MCF 10A (cell line): ENCODE data around the gene CPED1. TPM values are rescaled to one million over a fixed set of nuclear protein-coding genes. Genes with fewer than 3 reads are reported as not detected.

Source experiments
- BruUV-seq: library from RNA; stranded (reverse); fragments of 400-500 nt; replicated peaks from 2 replicates; lab custom pipeline; 2021; lab: Mats Ljungman, UMichigan
- CTCF ChIA-PET: fragments of 300-600 bp; sonication (Branson Sonifier 250); formaldehyde crosslinking; extraction: SDS; loops from one replicate; lab custom pipeline; 2021; ENCODE audit warnings: antibody characterized with exemption, inconsistent platforms; lab: Yijun Ruan, JAX
- POLR2A ChIA-PET: fragments of 300-600, 350-650 bp; sonication (Branson Sonifier 250); formaldehyde crosslinking; extraction: SDS; loops from one replicate; lab custom pipeline; 2020; ENCODE audit warnings: antibody characterized with exemption, inconsistent platforms; lab: Yijun Ruan, JAX
- DNase-seq: peaks from one replicate; pipeline ENCODE4 v3.0.0-alpha.2; 2018; ENCODE audit not compliant: unreplicated experiment
- H3K27ac Mint-ChIP-seq: one replicate; pipeline ENCODE4 v1.8.0; 2022; ENCODE audit warnings: mild to moderate bottlenecking, low read depth, mixed read lengths; ENCODE audit not compliant: unreplicated experiment
- H3K27me3 Mint-ChIP-seq: one replicate; pipeline ENCODE4 v1.8.0; 2022; ENCODE audit warnings: mixed read lengths; ENCODE audit not compliant: insufficient read depth, unreplicated experiment
- H3K36me3 Mint-ChIP-seq: one replicate; pipeline ENCODE4 v1.8.0; 2022; ENCODE audit warnings: mild to moderate bottlenecking, moderate library complexity, mixed read lengths; ENCODE audit not compliant: insufficient read depth, unreplicated experiment
- H3K4me1 Mint-ChIP-seq: one replicate; pipeline ENCODE4 v1.8.0; 2022; ENCODE audit warnings: mixed read lengths; ENCODE audit not compliant: insufficient read depth, unreplicated experiment
- H3K4me3 Mint-ChIP-seq: one replicate; pipeline ENCODE4 v1.8.0; 2022; ENCODE audit warnings: mild to moderate bottlenecking, moderate library complexity, mixed read lengths; ENCODE audit not compliant: unreplicated experiment
- H3K9me3 Mint-ChIP-seq: one replicate; pipeline ENCODE4 v1.8.0; 2022; ENCODE audit warnings: mixed read lengths; ENCODE audit not compliant: unreplicated experiment
- intact Hi-C: fragments of 100-400 bp; cut with micrococcal nuclease; formaldehyde crosslinking; loops from 2 replicates; pipeline ENCODE4 v1.14.1; 2022
- total RNA-seq: library from RNA; stranded (reverse); gene quantifications from 2 replicates; pipeline ENCODE4 v1.2.3, GENCODE V29; 2022
- TF ChIP-seq, protein P1 (sequence below): fragments of 200-600 bp; IDR thresholded peaks from one replicate; pipeline ENCODE4 v1.8.0; 2022; ENCODE audit warnings: antibody characterized with exemption, mild to moderate bottlenecking; ENCODE audit not compliant: unreplicated experiment

The CPED1 gene
- total RNA-seq, 1 experiment from 2014 or later: not detected

DNA sequence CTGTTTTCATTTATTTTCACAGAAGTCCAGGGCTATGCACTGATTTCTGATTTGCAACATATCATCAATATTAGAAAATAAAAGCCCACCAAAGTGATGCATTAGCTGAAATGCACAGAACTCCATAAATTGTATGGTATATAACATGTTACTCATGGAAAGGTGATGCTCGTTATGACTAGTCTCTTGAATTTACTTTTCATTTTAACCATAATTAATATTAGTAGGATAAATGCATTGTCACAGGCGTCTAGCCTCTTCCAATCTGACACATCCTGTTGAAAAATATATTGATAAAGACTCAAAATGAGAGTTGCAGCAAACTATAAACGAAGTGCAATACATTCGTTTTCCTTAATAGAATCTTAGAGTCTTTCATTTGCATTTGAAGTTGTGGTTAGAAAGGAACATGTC is 92.4 kb downstream of the CPED1 start:
- peaks cover 29% of the 10 kb centered on the region for H3K4me1 Mint-ChIP-seq
- H3K27me3 Mint-ChIP-seq: no peaks in the 10 kb centered on the region
- no peak overlapping the region for H3K27ac Mint-ChIP-seq
- H3K36me3 Mint-ChIP-seq: no peaks in the 10 kb centered on the region
- TF ChIP-seq, protein P1, sequence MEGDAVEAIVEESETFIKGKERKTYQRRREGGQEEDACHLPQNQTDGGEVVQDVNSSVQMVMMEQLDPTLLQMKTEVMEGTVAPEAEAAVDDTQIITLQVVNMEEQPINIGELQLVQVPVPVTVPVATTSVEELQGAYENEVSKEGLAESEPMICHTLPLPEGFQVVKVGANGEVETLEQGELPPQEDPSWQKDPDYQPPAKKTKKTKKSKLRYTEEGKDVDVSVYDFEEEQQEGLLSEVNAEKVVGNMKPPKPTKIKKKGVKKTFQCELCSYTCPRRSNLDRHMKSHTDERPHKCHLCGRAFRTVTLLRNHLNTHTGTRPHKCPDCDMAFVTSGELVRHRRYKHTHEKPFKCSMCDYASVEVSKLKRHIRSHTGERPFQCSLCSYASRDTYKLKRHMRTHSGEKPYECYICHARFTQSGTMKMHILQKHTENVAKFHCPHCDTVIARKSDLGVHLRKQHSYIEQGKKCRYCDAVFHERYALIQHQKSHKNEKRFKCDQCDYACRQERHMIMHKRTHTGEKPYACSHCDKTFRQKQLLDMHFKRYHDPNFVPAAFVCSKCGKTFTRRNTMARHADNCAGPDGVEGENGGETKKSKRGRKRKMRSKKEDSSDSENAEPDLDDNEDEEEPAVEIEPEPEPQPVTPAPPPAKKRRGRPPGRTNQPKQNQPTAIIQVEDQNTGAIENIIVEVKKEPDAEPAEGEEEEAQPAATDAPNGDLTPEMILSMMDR: no peak
- H3K9me3 Mint-ChIP-seq: no peaks in the 10 kb centered on the region
- H3K4me3 Mint-ChIP-seq: no peak overlapping the region
- no peak for DNase-seq
- ChIA-PET CTCF (interaction anchor here (0.6 to 5.9 kb wide), 17 partner anchors 10 to 1412 kb away, joined by 3 to 69 read pairs (median 4); partner anchors contain the start of gene CPED1), POLR2A (no interaction called here)
- BruUV-seq: no TSS peak
- intact Hi-C loops: loop anchor here (1.0 kb wide), 1 partner anchor 94 kb away; no protein-coding TSS in a partner anchor

DNA sequence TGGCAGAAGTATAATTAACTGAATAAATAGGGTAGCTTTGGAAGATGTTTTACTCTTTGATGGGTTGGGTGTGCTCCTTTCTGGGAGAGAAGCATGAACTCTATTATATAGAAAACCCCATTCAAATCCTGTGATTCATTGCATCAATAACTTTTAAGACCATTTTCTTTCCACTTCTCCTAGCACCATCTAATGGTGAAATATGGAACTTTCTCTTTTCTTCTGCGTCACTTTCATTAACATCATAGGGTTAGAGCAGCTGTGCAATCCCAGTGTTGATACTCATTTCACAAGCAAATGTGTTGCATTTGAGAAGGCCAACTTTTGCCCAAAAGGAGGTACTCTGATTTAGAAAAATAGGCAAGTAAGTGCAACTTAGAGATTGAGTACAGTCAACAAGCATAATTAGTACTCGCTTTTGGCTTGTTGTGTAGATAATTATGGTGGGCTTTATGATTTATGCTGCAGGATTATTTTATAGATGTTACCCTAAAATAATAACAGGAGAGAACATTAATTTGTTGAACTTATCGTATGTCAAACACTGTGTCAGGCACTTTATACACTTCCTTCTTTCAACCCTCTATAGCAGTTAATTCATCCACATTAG is 92.9 kb downstream of the CPED1 start:
- no peaks in the 10 kb centered on the region for H3K27me3 Mint-ChIP-seq
- peak; percentile 71 for DNase-seq
- no peak overlapping the region for H3K4me3 Mint-ChIP-seq
- POLR2A ChIA-PET: interaction anchor here (0.8 kb wide), 1 partner anchor 315 kb away, joined by 4 read pairs; the partner anchor contains the start of gene FAM3C
- CTCF ChIA-PET: interaction anchor here (0.6 to 5.9 kb wide), 26 partner anchors 9 to 1411 kb away, joined by 3 to 69 read pairs (median 4); partner anchors contain the start of gene CPED1
- peaks cover 29% of the 10 kb centered on the region for H3K4me1 Mint-ChIP-seq
- no peak overlapping the region for H3K27ac Mint-ChIP-seq
- no peaks in the 10 kb centered on the region for H3K9me3 Mint-ChIP-seq
- intact Hi-C loops: loop anchor here (1.0 kb wide), 1 partner anchor 94 kb away; no protein-coding TSS in a partner anchor
- BruUV-seq: no TSS peak
- TF ChIP-seq, protein P1: peak; percentile 52
- H3K36me3 Mint-ChIP-seq: no peaks in the 10 kb centered on the region

DNA sequence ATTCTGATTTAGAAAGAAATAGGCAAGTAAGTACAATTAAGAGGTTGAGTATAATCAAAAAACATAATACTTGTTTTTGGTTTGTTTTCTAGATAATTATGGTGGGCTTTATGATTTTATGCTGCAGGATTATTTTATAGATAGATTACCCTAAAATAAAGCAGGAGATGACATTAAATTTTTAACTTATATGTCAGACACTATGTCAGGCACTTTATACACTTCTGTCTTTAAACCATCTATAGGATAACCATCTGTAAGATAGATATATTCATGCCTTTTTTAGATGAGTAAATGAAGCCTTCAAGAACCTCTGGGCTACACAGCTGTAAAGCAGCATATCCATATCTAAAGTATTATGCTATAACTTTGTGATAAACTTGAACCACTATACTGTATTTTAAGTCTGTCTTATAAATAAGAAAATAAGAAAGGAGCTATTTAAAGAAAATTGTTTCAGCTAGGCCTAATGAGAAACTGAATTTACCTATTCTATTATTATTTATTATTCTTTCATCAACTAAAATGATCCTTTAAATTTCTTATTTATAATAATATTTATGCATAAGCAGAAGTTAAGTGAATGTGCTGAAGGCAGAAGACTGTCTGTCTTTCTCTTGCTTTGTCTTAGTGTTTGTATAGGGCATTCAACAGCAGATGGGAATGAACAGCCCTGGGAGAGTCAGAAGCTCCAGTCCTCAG is 94.0 kb downstream of the CPED1 start:
- Mint-ChIP-seq H3K9me3 (no peaks in the 10 kb centered on the region), H3K4me3 (no peak overlapping the region), H3K4me1 (peaks cover 29% of the 10 kb centered on the region), H3K27ac (no peak overlapping the region), H3K36me3 (no peaks in the 10 kb centered on the region), H3K27me3 (no peaks in the 10 kb centered on the region)
- POLR2A ChIA-PET: interaction anchor here (0.8 to 1.0 kb wide), 3 partner anchors 11 to 314 kb away, joined by 3 to 4 read pairs (median 3); partner anchors contain the start of genes FAM3C and ING3
- intact Hi-C loops: no loop called here
- DNase-seq: no peak
- CTCF ChIA-PET: interaction anchor here (0.6 to 5.9 kb wide), 20 partner anchors 8 to 912 kb away, joined by 3 to 69 read pairs (median 4); partner anchors contain the start of gene CPED1
- BruUV-seq: no TSS peak
- TF ChIP-seq, protein P1: no peak
